Stimulated activated CD4-positive, alpha-beta T cell treated with anti-CD3 and anti-CD28 coated beads, TNF-alpha, amount 100 ng/mL, for 1 hour (primary cell): ENCODE results near the gene ZNF432.

Experiments
- DNase-seq, 3 donors: peaks; one replicate each; pipeline ENCODE4 v3.0.0-alpha.2; 2020; ENCODE audit warnings: low read depth in 3 of 3, low spot score in 1 of 3

ZNF432 gene

DNA sequence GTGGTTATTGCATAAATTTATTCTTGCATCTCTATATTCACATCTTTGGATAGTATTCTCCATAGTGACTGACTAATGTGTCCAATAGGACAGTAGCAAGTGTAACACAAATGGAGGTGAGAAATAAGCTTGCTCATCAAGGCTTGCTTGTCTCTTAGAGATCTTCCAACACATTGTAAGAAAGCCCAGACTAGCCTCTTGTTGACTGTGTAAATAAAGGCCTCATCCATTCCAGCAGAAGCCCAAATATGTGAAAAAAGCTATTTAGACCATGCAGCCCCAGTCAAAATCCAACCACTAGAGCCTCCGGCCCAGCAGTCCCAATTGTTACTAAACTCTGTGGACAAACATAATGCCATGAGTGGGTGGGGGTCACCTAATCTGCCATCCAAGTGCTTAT lies 38.0 kb downstream of the ZNF432 start:
- DNase-seq, result no peak

DNA sequence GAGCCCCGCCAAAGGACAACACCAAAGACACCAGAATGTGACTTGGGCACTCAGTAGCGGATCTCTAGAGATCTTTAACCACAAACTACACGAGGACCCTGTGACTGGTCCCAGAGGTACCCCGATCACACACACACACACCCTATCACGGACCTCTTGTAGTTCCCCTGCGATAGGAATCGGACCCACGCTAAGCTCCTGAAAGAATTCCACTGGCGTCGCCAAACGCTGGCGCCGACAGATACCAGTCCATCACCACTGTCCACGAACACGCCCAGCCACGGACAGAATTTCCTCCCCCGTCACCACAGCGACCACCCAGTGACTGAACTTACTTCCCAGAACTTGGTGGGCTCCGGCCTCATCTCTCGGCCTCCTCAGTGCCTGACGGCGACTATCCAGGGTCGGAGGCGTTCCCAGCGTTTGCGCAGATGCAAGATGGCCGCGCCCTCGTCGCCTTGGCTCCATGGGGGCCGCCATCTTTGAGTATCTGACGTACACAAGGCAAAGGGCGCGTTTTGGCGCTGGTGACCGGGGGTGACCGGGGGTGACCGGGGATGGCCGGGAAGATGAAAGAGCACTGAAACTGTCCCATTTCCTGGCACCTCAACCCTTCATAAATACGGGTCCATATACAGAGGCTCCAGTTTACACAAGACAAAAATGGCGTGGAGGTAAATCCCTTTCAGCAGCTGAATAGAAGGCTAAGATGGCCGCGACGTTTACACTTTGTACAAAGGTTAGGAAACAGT lies 40.7 kb downstream of the ZNF432 start, which contains the start of gene ZNF615:
Gene ZNF615, minus strand, starts transcription at position 406 of the 752 bp plus-strand sequence. CDS start 4,500 bp downstream, outside the sequence.
- DNase-seq, result peak; percentile 60 to 82 (median 75)

DNA sequence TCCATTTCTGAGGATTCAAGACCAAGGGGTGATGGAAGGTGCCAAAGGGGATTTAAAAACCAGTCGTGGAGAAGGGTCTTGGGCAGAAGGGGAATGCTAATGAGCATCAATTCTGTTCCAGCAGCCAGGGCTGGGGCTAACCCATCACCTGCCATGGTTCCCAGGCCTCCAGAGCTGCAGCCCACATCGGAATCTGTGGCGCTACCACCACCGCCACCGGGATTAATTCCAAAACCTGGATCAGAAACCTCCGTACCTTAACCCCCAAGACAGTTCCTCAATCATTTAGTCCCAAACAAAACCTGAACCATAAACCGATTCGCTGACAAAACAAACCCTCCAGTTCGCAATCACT lies 41.2 kb downstream of the ZNF432 start:
- DNase-seq, result no peak

DNA sequence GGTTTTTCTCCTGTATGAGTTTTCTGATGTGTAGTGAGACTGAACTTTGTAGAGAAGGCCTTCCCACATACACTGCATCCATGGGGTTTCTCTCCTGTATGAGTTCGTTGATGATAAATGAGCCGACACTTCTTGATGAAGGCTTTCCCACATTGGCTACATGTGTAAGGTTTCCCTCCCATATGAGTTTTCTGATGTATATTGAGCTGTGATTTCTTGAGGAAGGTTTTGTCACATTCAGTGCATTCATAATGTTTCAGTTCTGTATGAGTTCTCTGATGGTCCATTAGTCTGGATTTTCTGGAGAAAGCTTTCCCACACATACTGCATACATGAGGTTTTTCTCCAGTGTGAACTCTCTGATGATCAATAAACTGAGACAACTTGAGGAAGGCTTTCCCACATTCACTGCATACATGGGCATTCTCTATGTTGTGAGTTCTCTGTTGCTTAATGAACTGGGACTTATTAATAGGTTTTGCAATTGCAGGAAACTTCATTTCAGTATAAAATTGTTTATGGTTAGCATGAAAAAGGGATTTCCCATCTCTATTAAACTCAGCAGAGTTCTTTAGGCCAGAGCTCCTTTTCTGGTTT lies 54.5 kb downstream of the ZNF432 start:
- no peak for DNase-seq

DNA sequence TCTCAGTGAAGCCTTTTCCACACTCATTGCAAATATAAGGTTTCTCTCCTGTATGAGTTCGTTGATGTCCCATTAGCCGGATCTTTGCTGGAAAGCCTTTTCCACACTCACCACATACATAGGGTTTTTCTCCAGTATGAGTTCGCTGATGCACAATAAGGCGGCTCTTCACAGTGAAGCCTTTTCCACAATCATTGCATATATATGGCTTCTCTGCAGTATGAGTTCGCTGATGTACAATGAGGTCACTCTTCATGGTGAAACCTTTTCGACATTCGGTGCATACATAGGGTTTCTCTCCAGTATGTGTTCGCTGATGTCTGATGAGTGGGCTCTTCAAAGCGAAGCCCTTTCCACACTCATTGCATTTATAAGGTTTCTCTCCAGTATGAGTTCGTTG lies 55.2 kb downstream of the ZNF432 start:
- no peak for DNase-seq

DNA sequence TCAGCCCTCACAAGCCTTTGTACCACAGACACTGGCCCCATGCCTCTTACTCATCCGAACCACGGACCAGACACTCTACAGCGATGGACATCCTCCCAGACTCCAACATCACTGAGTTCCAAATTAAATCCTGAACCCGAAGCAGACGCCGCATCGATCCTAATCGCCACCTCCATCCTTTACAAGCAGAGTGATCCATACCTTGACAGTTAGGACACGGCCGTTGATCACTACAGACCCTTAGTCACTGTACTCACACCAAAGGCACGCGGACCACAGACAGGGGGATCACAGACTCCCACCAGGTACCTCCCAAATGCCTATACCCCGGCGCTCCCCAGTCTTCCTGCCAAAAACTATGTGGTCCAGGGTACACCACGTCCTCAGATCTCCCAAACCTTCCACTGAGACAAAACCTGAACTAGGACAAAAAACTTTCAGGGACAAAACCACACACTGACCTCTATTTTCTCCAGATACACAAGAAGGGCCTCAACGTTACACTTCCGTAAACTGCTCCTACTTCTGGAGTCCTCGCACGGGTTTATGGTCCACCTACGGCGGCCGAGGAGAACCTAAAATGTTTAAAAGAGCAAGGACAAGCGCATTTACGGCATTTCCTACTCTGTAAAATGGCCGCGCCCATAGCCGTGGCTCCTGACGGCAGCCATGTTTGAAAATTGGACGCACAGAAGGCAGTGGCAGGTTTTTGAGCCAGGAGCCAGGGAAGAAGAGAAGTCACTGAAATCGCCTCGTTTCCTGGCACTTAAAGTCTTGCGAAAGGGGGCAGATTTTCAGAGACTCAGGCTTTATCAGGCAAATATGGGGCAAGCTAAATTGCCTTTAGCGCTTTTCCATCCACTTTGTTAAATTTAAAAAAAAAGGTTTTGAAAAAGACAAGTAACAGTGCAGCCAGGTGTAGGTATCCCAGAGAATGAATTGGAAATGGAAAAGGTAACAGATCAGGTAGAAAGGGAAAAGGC lies 62.0 kb downstream of the ZNF432 start, which contains the start of gene ZNF350:
Gene ZNF350, minus strand, starts transcription at position 532 of the 983 bp plus-strand sequence. CDS start 12,480 bp downstream, outside the sequence.
- peak; percentile 59 to 76 (median 73) for DNase-seq

DNA sequence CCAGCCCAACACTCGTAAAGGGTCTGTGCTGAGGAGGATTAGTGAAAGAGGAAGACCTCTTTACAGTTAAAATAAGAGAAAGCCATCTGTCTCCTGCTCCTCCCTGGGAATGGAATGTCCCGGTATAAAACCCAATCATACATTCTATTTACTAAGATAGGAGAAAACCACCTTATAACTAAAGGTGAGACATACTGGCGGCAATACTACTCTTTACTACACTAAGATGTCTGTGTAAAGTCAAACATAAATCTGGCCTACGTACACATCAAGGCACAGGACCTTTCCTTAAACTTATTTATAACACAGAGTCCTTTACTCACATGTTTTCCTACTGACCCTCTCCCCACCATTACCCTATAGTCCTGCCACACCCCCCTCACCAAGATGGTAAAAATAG lies 65.3 kb downstream of the ZNF432 start:
- no peak for DNase-seq
